OCI-LY7 (cell line): ENCODE data around the gene GNB1L.

Experiments used
- EZH2phosphoT487 ChIP-seq: fragments of 200-600 bp; sonication (generic); IDR thresholded peaks from 2 replicates; pipeline ENCODE4 v1.6.1; 2018; ENCODE audit warnings: low read depth, borderline replicate concordance, mild to moderate bottlenecking, mixed run types, antibody characterized with exemption, low read length, moderate library complexity, mixed read lengths
- TF ChIP-seq, protein P1 (sequence below): fragments of 200-600 bp; sonication (generic); conservative IDR thresholded peaks from 2 replicates; pipeline ENCODE4 v1.5.1; 2014; ENCODE audit warnings: mild to moderate bottlenecking, antibody characterized with exemption, low read length, moderate library complexity, mixed read lengths

DNA sequence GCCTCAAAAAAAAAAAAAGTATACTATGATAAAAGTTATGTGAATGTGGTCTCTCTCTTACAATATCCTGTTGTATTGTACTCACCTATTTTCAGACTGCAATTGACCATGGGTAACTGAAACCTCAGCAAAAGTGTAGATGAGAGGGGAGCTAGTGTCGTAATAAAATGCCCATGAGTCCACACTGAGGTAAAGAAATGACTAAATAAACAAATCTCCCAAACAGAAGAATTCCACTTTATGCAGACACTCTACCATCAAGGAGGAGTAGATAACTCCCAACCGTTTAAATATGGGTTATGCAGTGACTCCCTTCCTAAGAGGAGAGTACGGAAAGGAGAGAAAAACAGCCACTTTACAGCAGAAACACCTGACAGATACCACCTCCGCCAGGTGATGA is 14.6 kb downstream of the GNB1L start:
- TF ChIP-seq, protein P1, sequence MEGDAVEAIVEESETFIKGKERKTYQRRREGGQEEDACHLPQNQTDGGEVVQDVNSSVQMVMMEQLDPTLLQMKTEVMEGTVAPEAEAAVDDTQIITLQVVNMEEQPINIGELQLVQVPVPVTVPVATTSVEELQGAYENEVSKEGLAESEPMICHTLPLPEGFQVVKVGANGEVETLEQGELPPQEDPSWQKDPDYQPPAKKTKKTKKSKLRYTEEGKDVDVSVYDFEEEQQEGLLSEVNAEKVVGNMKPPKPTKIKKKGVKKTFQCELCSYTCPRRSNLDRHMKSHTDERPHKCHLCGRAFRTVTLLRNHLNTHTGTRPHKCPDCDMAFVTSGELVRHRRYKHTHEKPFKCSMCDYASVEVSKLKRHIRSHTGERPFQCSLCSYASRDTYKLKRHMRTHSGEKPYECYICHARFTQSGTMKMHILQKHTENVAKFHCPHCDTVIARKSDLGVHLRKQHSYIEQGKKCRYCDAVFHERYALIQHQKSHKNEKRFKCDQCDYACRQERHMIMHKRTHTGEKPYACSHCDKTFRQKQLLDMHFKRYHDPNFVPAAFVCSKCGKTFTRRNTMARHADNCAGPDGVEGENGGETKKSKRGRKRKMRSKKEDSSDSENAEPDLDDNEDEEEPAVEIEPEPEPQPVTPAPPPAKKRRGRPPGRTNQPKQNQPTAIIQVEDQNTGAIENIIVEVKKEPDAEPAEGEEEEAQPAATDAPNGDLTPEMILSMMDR, result no peak
- TF ChIP-seq EZH2phosphoT487, result no peak
